ENCODE data around the gene PSMG4. TPM values are rescaled to one million over a fixed set of nuclear protein-coding genes. Genes with fewer than 3 reads are reported as not detected.

The PSMG4 gene, protein sequence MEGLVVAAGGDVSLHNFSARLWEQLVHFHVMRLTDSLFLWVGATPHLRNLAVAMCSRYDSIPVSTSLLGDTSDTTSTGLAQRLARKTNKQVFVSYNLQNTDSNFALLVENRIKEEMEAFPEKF
- total RNA-seq (10 to 100 TPM; 12.3 to 12.8 TPM), total RNA-seq (11.8 to 78.9 (median 39.3) reads per million in 172 experiments)
- 26.5 TPM for polyA plus RNA-seq (2013, experiment 1 of 2)
- 22.9 TPM for polyA plus RNA-seq (2013, experiment 2 of 2)

DNA sequence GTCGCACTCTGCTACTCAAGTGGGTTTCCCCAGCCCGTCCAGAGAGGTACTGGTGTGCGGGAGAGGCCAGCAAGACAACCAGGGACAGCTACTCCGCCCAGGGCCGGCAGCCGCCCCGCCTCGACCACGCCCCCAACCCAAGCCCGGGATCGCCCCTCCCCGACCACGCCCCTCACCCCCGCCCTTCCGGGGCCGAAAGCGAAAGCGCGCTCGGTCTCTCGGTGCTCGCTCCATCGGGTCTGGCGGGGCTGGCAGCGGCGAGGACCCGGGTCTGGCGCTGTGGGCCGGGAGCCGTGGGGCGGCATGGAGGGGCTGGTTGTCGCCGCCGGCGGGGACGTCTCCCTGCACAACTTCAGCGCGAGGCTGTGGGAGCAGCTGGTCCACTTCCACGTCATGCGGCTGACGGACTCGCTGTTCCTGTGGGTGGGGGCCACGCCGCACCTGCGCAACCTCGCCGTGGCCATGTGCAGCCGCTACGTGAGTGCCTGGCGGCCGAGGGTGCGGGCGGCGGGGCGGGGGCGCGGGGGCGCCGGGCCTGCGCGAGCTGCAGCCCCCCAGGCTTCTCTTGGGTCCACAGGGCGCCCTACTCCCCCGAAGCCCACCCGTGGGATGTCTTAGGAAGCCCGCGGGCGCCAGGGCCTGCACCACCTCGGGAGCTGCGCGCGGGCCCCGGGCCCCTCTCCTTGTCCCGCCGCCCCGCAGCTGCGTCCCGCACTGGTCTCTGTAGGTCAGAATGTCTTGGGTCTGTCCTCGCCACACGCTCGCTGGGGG, at the start of gene PSMG4:
Gene PSMG4, plus strand, starts transcription at position 228 of the 771 bp plus-strand sequence. Its CDS starts 76 bp downstream, at position 304.
- H3K4me3 Mint-ChIP-seq = peak within 1 kb of the TSS; percentile 96
- Histone ChIP-seq H3K27ac (ENCODE audit: low read depth in 1 of 2, low read length in 2 of 2) (peak within 1 kb of the TSS in 1 of 2 donors; percentile 50), H3K4me3 (ENCODE audit: low read length) (peak within 1 kb of the TSS; percentile 80), H3K27me3 (ENCODE audit: control insufficient read depth in 1 of 2, insufficient read depth in 2 of 2, low read length in 2 of 2) (no peaks in the 10 kb centered on the region), H3K36me3 (ENCODE audit: insufficient read depth, low read length) (peaks cover 12% of the 10 kb centered on the region), H3K9me3 (ENCODE audit: control insufficient read depth in 1 of 2, insufficient read depth in 1 of 2, low read length in 2 of 2) (peaks cover 0 to under 1% of the 10 kb centered on the region in 2 experiments), H3K4me1 (ENCODE audit: insufficient read depth, low read length) (peaks cover 45% of the 10 kb centered on the region)
- no peaks in the 10 kb centered on the region for H3K27me3 Mint-ChIP-seq
- ChIA-PET CTCF (interaction anchor here (0.9 to 2.1 kb wide), 3 partner anchors 8 to 763 kb away, joined by 3 to 10 read pairs (median 6); a partner anchor contains a TSS), POLR2A (interaction anchor here (0.6 to 1.9 kb wide), 13 partner anchors 10 to 877 kb away, joined by 3 to 10 read pairs (median 4); partner anchors contain the start of genes ECI2, FAM50B, RIPK1 and TUBB2A)
- DNase-seq (peak; percentile 83 to 96 (median 92)), ATAC-seq (ENCODE audit: poor library complexity) (peak; percentile 74)
- peaks cover 22% of the 10 kb centered on the region for H3K36me3 Mint-ChIP-seq (ENCODE audit: low read depth)
- TF ChIP-seq, protein P1, sequence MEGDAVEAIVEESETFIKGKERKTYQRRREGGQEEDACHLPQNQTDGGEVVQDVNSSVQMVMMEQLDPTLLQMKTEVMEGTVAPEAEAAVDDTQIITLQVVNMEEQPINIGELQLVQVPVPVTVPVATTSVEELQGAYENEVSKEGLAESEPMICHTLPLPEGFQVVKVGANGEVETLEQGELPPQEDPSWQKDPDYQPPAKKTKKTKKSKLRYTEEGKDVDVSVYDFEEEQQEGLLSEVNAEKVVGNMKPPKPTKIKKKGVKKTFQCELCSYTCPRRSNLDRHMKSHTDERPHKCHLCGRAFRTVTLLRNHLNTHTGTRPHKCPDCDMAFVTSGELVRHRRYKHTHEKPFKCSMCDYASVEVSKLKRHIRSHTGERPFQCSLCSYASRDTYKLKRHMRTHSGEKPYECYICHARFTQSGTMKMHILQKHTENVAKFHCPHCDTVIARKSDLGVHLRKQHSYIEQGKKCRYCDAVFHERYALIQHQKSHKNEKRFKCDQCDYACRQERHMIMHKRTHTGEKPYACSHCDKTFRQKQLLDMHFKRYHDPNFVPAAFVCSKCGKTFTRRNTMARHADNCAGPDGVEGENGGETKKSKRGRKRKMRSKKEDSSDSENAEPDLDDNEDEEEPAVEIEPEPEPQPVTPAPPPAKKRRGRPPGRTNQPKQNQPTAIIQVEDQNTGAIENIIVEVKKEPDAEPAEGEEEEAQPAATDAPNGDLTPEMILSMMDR (IDR thresholded peaks at IDR 0.05) = no peak
- peak within 1 kb of the TSS; percentile 92 for H3K27ac Mint-ChIP-seq
- intact Hi-C loops (cut with DNase I, micrococcal nuclease) = loop anchor here (2.0 to 5.0 kb wide), 9 partner anchors 96 to 878 kb away; partner anchors contain the start of genes BPHL (in 1 of the 2), RIPK1 (in 1 of the 2) and TUBB2A (in 1 of the 2)
- H3K9me3 Mint-ChIP-seq = no peaks in the 10 kb centered on the region
- H3K4me1 Mint-ChIP-seq (ENCODE audit: low read depth) = peaks cover 42% of the 10 kb centered on the region

DNA sequence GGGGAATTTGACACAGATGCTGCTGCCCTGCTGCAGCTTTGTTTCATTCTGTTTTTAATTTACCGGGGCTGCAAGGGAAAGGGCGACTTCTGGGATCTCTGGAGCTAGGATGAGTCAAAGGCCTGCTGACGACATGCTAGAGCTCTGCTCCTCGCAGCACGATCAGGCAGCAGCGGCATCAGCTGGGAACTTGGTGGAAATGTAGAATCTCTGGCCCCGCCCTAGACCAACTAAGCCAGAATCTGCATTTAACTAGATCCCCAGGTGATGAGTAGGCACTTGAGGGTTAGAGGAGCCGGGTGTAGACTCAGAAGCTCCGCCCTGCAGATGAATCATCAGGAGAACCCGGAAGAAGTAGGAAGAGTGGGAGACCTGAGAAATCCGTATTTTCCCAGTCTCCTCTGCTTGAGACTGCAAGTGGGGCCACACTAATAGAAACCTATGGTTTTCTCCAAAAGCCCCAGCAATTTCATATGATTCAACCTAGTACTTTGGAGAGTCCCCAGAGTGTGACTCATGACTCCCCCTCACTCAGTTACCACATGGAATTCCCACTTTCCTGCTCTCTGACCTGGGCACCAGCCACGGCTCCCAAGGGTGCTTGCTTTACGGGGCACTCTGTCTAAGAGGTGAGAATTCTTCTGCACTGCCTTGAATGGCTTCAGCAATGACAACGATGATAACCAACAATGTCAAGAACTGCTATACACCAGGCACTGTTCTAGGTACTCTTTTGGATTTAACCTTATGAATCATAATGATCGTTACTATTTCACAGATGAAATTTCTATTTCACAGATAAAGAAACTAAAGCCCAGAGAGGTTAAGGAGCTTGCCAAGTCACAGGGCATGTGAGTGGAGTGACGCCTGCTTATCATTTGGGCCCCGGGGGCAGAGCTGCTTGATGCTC, 49.4 kb upstream of the PSMG4 start:
- H3K4me3 ChIP-seq (ENCODE audit: low read length) = no peak overlapping the region
- peaks cover 12% of the 10 kb centered on the region for H3K4me1 ChIP-seq (ENCODE audit: insufficient read depth, low read length)
- H3K9me3 ChIP-seq (ENCODE audit: control insufficient read depth in 1 of 2, insufficient read depth in 1 of 2, low read length in 2 of 2) = no peaks in the 10 kb centered on the region
- no peak overlapping the region for H3K27ac ChIP-seq (ENCODE audit: low read depth in 1 of 2, low read length in 2 of 2)
- intact Hi-C loops (cut with DNase I, micrococcal nuclease) = no loop called here
- no peak for ATAC-seq (ENCODE audit: poor library complexity)
- Mint-ChIP-seq H3K27ac (no peak overlapping the region), H3K4me3 (no peak overlapping the region), H3K4me1 (ENCODE audit: low read depth) (peaks cover 9% of the 10 kb centered on the region), H3K27me3 (peaks cover 38% of the 10 kb centered on the region), H3K9me3 (peaks cover 2% of the 10 kb centered on the region), H3K36me3 (ENCODE audit: low read depth) (no peaks in the 10 kb centered on the region)
- peaks cover 0 to 3% of the 10 kb centered on the region in 2 experiments for H3K27me3 ChIP-seq (ENCODE audit: control insufficient read depth in 1 of 2, insufficient read depth in 2 of 2, low read length in 2 of 2)
- ChIA-PET POLR2A (no interaction called here), CTCF (interaction anchor here (0.6 kb wide), 1 partner anchor 347 kb away, joined by 4 read pairs; no protein-coding TSS in a partner anchor)
- H3K36me3 ChIP-seq (ENCODE audit: insufficient read depth, low read length) = no peaks in the 10 kb centered on the region
- DNase-seq = peak in 4 of 14 experiments; percentile 34 to 50 (median 36)
- TF ChIP-seq, protein P1 (IDR thresholded peaks at IDR 0.05) = no peak
